Measurements from ENCODE around the gene AIG1.
"Not testable (repeated sequence)": the region's sequence is repeated elsewhere in the genome, so short reads cannot be mapped to it uniquely, and the experiment has no call there.

AIG1 gene

GRCh38 chr6:143241911-143242310 is 181.2 kb downstream of the AIG1 start:
- H3K9me3 ChIP-seq (ENCODE audit: control insufficient read depth in 2 of 2, low read length in 2 of 2) = no peaks in the 10 kb centered on the region
- H3K4me3 ChIP-seq (ENCODE audit: low read length in 2 of 2) = no peak overlapping the region
- no peaks in the 10 kb centered on the region for H3K4me1 ChIP-seq (ENCODE audit: control insufficient read depth, insufficient read depth, low read length)
- H3K27me3 ChIP-seq (ENCODE audit: control insufficient read depth in 1 of 2, insufficient read depth in 2 of 2, low read length in 2 of 2) = no peaks in the 10 kb centered on the region
- H3K27ac ChIP-seq (ENCODE audit: low read length) = no peak overlapping the region
- H3K36me3 ChIP-seq (ENCODE audit: control insufficient read depth in 2 of 2, insufficient read depth in 2 of 2, low read length in 2 of 2) = no peaks in the 10 kb centered on the region
- H3K9ac ChIP-seq (ENCODE audit: low read length in 2 of 2) = no peak overlapping the region

- Histone ChIP-seq H3K9me3 (ENCODE audit: control insufficient read depth in 2 of 2, low read length in 2 of 2) (no peaks in the 10 kb centered on the region), H3K27me3 (ENCODE audit: control insufficient read depth in 1 of 2, insufficient read depth in 2 of 2, low read length in 2 of 2) (no peaks in the 10 kb centered on the region), H3K27ac (ENCODE audit: low read length) (no peak overlapping the region), H3K4me3 (ENCODE audit: low read length in 2 of 2) (no peak overlapping the region), H3K4me1 (ENCODE audit: control insufficient read depth, insufficient read depth, low read length) (peaks cover 10% of the 10 kb centered on the region), H3K9ac (ENCODE audit: low read length in 2 of 2) (no peak overlapping the region), H3K36me3 (ENCODE audit: control insufficient read depth in 2 of 2, insufficient read depth in 2 of 2, low read length in 2 of 2) (no peaks in the 10 kb centered on the region)
These were observed 183.1 kb downstream of the AIG1 start for GRCh38 chr6:143243786-143244185.

DNA sequence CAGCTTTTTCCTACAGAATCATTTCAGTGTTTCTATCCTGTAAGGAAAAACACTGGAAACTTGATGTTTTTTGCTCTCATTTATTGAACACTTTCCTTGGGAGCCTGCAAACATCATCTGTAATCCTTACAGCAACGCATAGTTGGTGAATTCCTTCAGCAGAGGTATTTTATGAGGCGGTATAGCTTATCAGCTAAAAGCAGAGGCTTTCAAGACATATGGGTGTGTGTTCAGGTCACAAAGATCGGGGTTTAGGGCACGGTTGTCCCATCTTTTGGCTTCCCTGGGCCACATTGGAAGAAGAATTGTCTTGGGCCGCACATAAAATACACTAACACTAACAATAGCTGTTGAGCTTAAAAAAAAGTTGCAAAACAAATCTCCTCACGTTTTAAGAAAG is 185.0 kb downstream of the AIG1 start:
- peaks cover 10% of the 10 kb centered on the region for H3K4me1 ChIP-seq (ENCODE audit: control insufficient read depth, insufficient read depth, low read length)
- no peaks in the 10 kb centered on the region for H3K36me3 ChIP-seq (ENCODE audit: control insufficient read depth in 2 of 2, insufficient read depth in 2 of 2, low read length in 2 of 2)
- H3K27me3 ChIP-seq (ENCODE audit: control insufficient read depth in 1 of 2, insufficient read depth in 2 of 2, low read length in 2 of 2) = no peaks in the 10 kb centered on the region
- no peaks in the 10 kb centered on the region for H3K9me3 ChIP-seq (ENCODE audit: control insufficient read depth in 2 of 2, low read length in 2 of 2)
- no peak overlapping the region for H3K4me3 ChIP-seq (ENCODE audit: low read length in 2 of 2)
- H3K9ac ChIP-seq (ENCODE audit: low read length in 2 of 2) = no peak overlapping the region
- no peak overlapping the region for H3K27ac ChIP-seq (ENCODE audit: low read length)

- H3K27me3 ChIP-seq (ENCODE audit: control insufficient read depth in 1 of 2, insufficient read depth in 2 of 2, low read length in 2 of 2); H3K9me3 ChIP-seq (ENCODE audit: control insufficient read depth in 2 of 2, low read length in 2 of 2); H3K9ac ChIP-seq (ENCODE audit: low read length in 2 of 2); H3K36me3 ChIP-seq (ENCODE audit: control insufficient read depth in 2 of 2, insufficient read depth in 2 of 2, low read length in 2 of 2); H3K4me3 ChIP-seq (ENCODE audit: low read length in 2 of 2); H3K27ac ChIP-seq (ENCODE audit: low read length): not testable (repeated sequence)
- peaks cover 10% of the 10 kb centered on the region for H3K4me1 ChIP-seq (ENCODE audit: control insufficient read depth, insufficient read depth, low read length)
These were observed 185.6 kb downstream of the AIG1 start for GRCh38 chr6:143246166-143246775.

DNA sequence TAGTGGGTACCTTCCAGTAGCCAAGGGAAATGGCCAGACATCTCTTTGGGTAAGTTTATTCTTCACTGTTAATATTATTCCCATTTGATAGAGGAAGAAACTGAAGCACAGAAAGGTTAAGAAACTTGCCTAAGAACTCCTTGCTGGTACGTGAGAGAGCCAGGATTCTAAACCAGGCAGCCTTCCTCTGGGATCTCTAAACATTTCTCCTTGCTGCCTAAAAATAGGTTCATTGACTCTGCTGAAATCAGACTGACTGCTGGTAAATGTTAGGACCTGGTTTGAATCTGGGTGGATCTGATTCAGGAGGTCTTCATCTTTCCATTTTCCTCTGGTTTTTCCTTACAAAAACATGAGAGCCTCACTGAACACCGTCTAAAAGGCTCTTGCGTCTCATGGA is 186.9 kb downstream of the AIG1 start:
- no peaks in the 10 kb centered on the region for H3K36me3 ChIP-seq (ENCODE audit: control insufficient read depth in 2 of 2, insufficient read depth in 2 of 2, low read length in 2 of 2)
- H3K4me1 ChIP-seq (ENCODE audit: control insufficient read depth, insufficient read depth, low read length) = peaks cover 10% of the 10 kb centered on the region
- H3K27ac ChIP-seq (ENCODE audit: low read length) = no peak overlapping the region
- H3K9me3 ChIP-seq (ENCODE audit: control insufficient read depth in 2 of 2, low read length in 2 of 2) = no peaks in the 10 kb centered on the region
- no peak overlapping the region for H3K9ac ChIP-seq (ENCODE audit: low read length in 2 of 2)
- no peaks in the 10 kb centered on the region for H3K27me3 ChIP-seq (ENCODE audit: control insufficient read depth in 1 of 2, insufficient read depth in 2 of 2, low read length in 2 of 2)
- no peak overlapping the region for H3K4me3 ChIP-seq (ENCODE audit: low read length in 2 of 2)

DNA sequence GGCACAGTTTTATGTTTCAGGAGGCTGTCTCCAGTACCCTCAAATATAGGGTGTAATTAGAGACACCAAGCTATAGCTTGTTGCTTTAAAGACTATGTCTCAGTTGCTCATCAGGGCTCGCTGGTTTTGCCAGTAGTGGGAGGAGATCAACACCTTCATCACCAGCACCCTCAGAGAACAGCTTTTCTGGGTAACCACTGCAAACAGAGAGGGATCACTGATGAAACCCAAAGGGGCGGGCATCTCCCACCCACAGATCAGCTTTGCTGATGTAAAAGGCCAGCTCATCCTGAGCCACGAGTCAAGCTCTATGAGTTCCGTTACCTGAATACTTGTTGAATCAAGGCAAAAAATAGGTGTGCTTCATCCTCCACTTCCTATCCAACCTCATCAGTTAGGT is 187.7 kb downstream of the AIG1 start:
- Histone ChIP-seq H3K9me3 (ENCODE audit: control insufficient read depth in 2 of 2, low read length in 2 of 2) (no peaks in the 10 kb centered on the region), H3K27ac (ENCODE audit: low read length) (no peak overlapping the region), H3K4me3 (ENCODE audit: low read length in 2 of 2) (no peak overlapping the region), H3K4me1 (ENCODE audit: control insufficient read depth, insufficient read depth, low read length) (peaks cover 10% of the 10 kb centered on the region), H3K27me3 (ENCODE audit: control insufficient read depth in 1 of 2, insufficient read depth in 2 of 2, low read length in 2 of 2) (no peaks in the 10 kb centered on the region), H3K36me3 (ENCODE audit: control insufficient read depth in 2 of 2, insufficient read depth in 2 of 2, low read length in 2 of 2) (no peaks in the 10 kb centered on the region), H3K9ac (ENCODE audit: low read length in 2 of 2) (no peak overlapping the region)

- no peaks in the 10 kb centered on the region for H3K36me3 ChIP-seq (ENCODE audit: control insufficient read depth in 2 of 2, insufficient read depth in 2 of 2, low read length in 2 of 2)
- no peaks in the 10 kb centered on the region for H3K27me3 ChIP-seq (ENCODE audit: control insufficient read depth in 1 of 2, insufficient read depth in 2 of 2, low read length in 2 of 2)
- H3K9me3 ChIP-seq (ENCODE audit: control insufficient read depth in 2 of 2, low read length in 2 of 2) = no peaks in the 10 kb centered on the region
- no peak overlapping the region for H3K27ac ChIP-seq (ENCODE audit: low read length)
- H3K9ac ChIP-seq (ENCODE audit: low read length in 2 of 2) = no peak overlapping the region
- H3K4me3 ChIP-seq (ENCODE audit: low read length in 2 of 2) = no peak overlapping the region
- H3K4me1 ChIP-seq (ENCODE audit: control insufficient read depth, insufficient read depth, low read length) = peaks cover 10% of the 10 kb centered on the region
These were observed 190.6 kb downstream of the AIG1 start for GRCh38 chr6:143251288-143251687.

- Histone ChIP-seq H3K27me3 (ENCODE audit: control insufficient read depth in 1 of 2, insufficient read depth in 2 of 2, low read length in 2 of 2) (no peaks in the 10 kb centered on the region), H3K4me3 (ENCODE audit: low read length in 2 of 2) (no peak overlapping the region), H3K36me3 (ENCODE audit: control insufficient read depth in 2 of 2, insufficient read depth in 2 of 2, low read length in 2 of 2) (no peaks in the 10 kb centered on the region), H3K9me3 (ENCODE audit: control insufficient read depth in 2 of 2, low read length in 2 of 2) (no peaks in the 10 kb centered on the region), H3K4me1 (ENCODE audit: control insufficient read depth, insufficient read depth, low read length) (peaks cover 3% of the 10 kb centered on the region), H3K27ac (ENCODE audit: low read length) (no peak overlapping the region), H3K9ac (ENCODE audit: low read length in 2 of 2) (no peak overlapping the region)
These were observed 192.3 kb downstream of the AIG1 start for GRCh38 chr6:143252961-143253360.

DNA sequence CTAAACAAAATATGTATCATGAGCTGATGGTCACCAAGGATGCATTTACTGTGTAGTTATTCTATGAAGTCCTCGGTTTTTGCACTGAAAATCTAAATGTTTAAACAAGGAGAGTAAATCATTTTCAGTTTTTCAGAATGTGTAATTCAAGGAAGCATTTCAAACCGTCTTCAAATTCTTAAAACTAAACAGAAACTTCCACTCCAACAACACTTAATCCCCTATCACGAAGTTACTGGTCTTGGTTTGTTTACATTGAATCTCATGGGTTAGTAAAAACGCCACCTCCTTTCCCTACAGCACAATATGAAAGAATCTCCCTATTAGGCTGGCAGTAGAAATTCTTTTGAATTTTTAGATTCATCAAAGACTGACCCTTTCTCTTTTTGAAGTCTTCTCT is 192.9 kb downstream of the AIG1 start:
- H3K27me3 ChIP-seq (ENCODE audit: control insufficient read depth in 1 of 2, insufficient read depth in 2 of 2, low read length in 2 of 2) = no peaks in the 10 kb centered on the region

DNA sequence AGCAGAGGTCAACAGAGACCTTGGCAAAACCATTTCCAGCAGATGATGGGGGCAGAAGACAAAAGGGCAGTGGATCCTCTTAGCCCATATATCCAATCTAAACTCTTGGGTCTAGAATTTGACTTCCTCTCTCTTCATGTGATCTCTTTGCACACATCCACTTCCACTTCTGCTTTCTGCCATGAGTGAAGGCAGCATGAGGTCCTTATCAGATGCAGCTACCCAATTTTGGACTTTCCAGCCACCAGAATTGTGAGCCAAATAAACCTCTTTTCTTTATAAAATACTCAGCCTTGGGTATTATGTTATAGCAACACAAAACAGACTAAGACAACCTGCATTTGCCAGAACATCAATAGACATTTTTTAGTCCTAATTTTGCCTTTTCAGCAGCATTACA is 198.3 kb downstream of the AIG1 start:
- Histone ChIP-seq H3K9ac (ENCODE audit: low read length in 2 of 2) (no peak overlapping the region), H3K36me3 (ENCODE audit: control insufficient read depth in 2 of 2, insufficient read depth in 2 of 2, low read length in 2 of 2) (no peaks in the 10 kb centered on the region), H3K27me3 (ENCODE audit: control insufficient read depth in 1 of 2, insufficient read depth in 2 of 2, low read length in 2 of 2) (no peaks in the 10 kb centered on the region), H3K27ac (ENCODE audit: low read length) (no peak overlapping the region), H3K4me1 (ENCODE audit: control insufficient read depth, insufficient read depth, low read length) (no peaks in the 10 kb centered on the region), H3K4me3 (ENCODE audit: low read length in 2 of 2) (no peak overlapping the region), H3K9me3 (ENCODE audit: control insufficient read depth in 2 of 2, low read length in 2 of 2) (no peaks in the 10 kb centered on the region)

More for the DNA sequence above, 192.9 kb downstream of the AIG1 start:
- Histone ChIP-seq H3K36me3 (ENCODE audit: control insufficient read depth in 2 of 2, insufficient read depth in 2 of 2, low read length in 2 of 2) (no peaks in the 10 kb centered on the region), H3K4me1 (ENCODE audit: control insufficient read depth, insufficient read depth, low read length) (no peaks in the 10 kb centered on the region), H3K9me3 (ENCODE audit: control insufficient read depth in 2 of 2, low read length in 2 of 2) (no peaks in the 10 kb centered on the region), H3K27ac (ENCODE audit: low read length) (no peak overlapping the region), H3K9ac (ENCODE audit: low read length in 2 of 2) (no peak overlapping the region), H3K4me3 (ENCODE audit: low read length in 2 of 2) (no peak overlapping the region)

DNA sequence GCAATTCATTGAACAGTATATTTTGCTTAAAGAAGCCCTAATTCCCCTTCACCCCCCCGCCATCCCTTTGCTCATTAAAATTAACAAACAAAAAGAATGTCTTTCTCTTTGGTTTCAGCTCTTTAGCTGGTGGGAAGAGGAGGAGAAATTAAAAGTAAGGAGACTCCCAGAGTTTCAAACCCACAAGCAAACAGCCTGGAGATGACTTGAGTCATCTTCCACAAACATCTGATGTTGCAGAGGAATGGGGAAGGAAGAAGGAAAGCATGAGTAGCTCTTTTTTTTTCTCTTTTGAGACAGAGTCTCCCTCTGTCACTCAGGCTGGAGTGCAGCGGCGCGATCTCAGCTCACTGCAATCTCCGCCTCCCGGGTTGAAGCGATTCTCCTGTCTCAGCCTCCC is 200.2 kb downstream of the AIG1 start:
- H3K4me3 ChIP-seq (ENCODE audit: low read length in 2 of 2) = no peak overlapping the region
- peaks cover 3% of the 10 kb centered on the region for H3K4me1 ChIP-seq (ENCODE audit: control insufficient read depth, insufficient read depth, low read length)
- no peaks in the 10 kb centered on the region for H3K27me3 ChIP-seq (ENCODE audit: control insufficient read depth in 1 of 2, insufficient read depth in 2 of 2, low read length in 2 of 2)
- no peak overlapping the region for H3K27ac ChIP-seq (ENCODE audit: low read length)
- H3K36me3 ChIP-seq (ENCODE audit: control insufficient read depth in 2 of 2, insufficient read depth in 2 of 2, low read length in 2 of 2) = no peaks in the 10 kb centered on the region
- H3K9me3 ChIP-seq (ENCODE audit: control insufficient read depth in 2 of 2, low read length in 2 of 2) = no peaks in the 10 kb centered on the region
- no peak overlapping the region for H3K9ac ChIP-seq (ENCODE audit: low read length in 2 of 2)
